Measurements from ENCODE around the gene GSTM3.

DNA sequence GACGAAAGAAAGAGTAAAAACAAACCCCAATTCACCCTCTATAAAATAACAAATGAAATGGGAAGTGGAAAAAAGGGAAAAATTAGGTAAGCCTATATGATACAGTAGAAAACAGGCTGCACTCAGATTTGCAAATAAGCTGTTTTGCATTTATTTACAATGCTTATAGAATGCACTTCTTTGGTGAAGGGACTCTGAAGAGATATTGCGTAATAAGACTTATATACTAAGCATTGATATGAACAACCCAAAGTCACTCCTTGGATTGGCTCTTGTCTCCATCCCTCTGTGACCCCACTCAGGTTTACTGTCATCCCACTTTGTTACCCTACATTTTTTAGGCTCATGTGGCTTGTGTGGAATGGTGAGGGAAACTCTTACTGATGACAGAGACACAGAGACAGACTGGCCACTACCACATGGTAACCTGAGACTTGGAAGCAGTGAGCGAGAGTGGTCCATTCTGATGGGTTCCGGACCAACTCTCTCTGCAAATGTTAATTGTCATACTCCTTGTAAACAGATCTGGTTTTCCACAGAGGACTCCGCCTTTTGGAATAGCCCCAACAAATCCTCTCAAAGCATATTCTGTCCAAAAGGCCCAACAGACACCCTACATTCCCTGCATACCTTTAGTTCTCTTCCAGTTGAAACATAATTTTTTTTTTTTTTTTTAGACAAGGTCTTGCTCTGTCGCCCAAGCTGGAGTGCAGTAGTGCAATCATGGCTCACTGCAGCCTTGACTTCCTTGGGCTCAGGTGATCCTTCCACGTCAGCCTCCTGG is 17.7 kb downstream of the GSTM3 start:
- TF ChIP-seq, protein P1, sequence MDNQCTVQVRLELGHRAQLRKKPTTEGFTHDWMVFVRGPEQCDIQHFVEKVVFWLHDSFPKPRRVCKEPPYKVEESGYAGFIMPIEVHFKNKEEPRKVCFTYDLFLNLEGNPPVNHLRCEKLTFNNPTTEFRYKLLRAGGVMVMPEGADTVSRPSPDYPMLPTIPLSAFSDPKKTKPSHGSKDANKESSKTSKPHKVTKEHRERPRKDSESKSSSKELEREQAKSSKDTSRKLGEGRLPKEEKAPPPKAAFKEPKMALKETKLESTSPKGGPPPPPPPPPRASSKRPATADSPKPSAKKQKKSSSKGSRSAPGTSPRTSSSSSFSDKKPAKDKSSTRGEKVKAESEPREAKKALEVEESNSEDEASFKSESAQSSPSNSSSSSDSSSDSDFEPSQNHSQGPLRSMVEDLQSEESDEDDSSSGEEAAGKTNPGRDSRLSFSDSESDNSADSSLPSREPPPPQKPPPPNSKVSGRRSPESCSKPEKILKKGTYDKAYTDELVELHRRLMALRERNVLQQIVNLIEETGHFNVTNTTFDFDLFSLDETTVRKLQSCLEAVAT (IDR thresholded peaks at IDR 0.05): no peak
- TF ChIP-seq ESRRA (IDR thresholded peaks at IDR 0.05; ENCODE audit: borderline replicate concordance, low read depth) (no peak), NR3C1 (CRISPR knock-in tag; IDR thresholded peaks at IDR 0.05) (no peak), TAF1 (IDR thresholded peaks at IDR 0.05; ENCODE audit: control insufficient read depth, extremely low read depth, insufficient read depth, low read length, severe bottlenecking) (no peak), POLR2H (tag; IDR thresholded peaks at IDR 0.05; ENCODE audit: low read depth) (no peak), SMAD3 (CRISPR knock-in tag; conservative IDR thresholded peaks at IDR 0.05) (no peak), CBFB (CRISPR knock-in tag; IDR thresholded peaks at IDR 0.05) (no peak), SIN3A (IDR thresholded peaks at IDR 0.05; ENCODE audit: borderline replicate concordance in 2 of 2, control insufficient read depth in 1 of 2, low read depth in 2 of 2, low read length in 2 of 2) (no peak)
- TF ChIP-seq, protein P2, sequence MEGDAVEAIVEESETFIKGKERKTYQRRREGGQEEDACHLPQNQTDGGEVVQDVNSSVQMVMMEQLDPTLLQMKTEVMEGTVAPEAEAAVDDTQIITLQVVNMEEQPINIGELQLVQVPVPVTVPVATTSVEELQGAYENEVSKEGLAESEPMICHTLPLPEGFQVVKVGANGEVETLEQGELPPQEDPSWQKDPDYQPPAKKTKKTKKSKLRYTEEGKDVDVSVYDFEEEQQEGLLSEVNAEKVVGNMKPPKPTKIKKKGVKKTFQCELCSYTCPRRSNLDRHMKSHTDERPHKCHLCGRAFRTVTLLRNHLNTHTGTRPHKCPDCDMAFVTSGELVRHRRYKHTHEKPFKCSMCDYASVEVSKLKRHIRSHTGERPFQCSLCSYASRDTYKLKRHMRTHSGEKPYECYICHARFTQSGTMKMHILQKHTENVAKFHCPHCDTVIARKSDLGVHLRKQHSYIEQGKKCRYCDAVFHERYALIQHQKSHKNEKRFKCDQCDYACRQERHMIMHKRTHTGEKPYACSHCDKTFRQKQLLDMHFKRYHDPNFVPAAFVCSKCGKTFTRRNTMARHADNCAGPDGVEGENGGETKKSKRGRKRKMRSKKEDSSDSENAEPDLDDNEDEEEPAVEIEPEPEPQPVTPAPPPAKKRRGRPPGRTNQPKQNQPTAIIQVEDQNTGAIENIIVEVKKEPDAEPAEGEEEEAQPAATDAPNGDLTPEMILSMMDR (IDR thresholded peaks at IDR 0.05 in 2 of 3, conservative IDR thresholded peaks at IDR 0.05 in 1 of 3; ENCODE audit: insufficient read depth in 2 of 3, low read depth in 1 of 3, low read length in 3 of 3): no peak
- TF ChIP-seq, protein P3, sequence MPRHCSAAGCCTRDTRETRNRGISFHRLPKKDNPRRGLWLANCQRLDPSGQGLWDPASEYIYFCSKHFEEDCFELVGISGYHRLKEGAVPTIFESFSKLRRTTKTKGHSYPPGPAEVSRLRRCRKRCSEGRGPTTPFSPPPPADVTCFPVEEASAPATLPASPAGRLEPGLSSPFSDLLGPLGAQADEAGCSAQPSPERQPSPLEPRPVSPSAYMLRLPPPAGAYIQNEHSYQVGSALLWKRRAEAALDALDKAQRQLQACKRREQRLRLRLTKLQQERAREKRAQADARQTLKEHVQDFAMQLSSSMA (CRISPR knock-in tag; IDR thresholded peaks at IDR 0.05): no peak
- TF ChIP-seq, protein P4, sequence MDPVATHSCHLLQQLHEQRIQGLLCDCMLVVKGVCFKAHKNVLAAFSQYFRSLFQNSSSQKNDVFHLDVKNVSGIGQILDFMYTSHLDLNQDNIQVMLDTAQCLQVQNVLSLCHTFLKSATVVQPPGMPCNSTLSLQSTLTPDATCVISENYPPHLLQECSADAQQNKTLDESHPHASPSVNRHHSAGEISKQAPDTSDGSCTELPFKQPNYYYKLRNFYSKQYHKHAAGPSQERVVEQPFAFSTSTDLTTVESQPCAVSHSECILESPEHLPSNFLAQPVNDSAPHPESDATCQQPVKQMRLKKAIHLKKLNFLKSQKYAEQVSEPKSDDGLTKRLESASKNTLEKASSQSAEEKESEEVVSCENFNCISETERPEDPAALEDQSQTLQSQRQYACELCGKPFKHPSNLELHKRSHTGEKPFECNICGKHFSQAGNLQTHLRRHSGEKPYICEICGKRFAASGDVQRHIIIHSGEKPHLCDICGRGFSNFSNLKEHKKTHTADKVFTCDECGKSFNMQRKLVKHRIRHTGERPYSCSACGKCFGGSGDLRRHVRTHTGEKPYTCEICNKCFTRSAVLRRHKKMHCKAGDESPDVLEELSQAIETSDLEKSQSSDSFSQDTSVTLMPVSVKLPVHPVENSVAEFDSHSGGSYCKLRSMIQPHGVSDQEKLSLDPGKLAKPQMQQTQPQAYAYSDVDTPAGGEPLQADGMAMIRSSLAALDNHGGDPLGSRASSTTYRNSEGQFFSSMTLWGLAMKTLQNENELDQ (CRISPR knock-in tag; IDR thresholded peaks at IDR 0.05; ENCODE audit: borderline replicate concordance): no peak
